ENCODE measurements around the gene CNBD2.

DNA sequence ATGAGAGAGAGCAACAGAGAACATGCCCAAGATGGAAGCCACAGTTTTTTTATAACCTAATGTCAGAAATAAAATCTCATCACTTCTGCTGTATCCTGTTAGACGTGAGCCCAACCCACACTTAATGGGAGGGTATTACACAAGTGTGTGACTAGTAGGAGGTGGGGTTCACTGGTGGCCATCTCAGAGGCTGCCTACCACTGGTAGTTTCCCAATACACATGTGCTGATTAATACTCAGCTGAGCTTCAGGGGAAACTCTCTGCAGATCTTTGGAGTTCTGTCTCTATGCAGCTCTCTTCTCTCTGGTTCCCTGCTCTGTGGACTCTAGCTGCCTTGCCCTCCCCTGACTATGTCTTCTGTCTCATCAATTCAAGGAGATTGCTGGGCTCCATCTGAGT, 35.7 kb downstream of the CNBD2 start:
- TF ChIP-seq, protein P1, sequence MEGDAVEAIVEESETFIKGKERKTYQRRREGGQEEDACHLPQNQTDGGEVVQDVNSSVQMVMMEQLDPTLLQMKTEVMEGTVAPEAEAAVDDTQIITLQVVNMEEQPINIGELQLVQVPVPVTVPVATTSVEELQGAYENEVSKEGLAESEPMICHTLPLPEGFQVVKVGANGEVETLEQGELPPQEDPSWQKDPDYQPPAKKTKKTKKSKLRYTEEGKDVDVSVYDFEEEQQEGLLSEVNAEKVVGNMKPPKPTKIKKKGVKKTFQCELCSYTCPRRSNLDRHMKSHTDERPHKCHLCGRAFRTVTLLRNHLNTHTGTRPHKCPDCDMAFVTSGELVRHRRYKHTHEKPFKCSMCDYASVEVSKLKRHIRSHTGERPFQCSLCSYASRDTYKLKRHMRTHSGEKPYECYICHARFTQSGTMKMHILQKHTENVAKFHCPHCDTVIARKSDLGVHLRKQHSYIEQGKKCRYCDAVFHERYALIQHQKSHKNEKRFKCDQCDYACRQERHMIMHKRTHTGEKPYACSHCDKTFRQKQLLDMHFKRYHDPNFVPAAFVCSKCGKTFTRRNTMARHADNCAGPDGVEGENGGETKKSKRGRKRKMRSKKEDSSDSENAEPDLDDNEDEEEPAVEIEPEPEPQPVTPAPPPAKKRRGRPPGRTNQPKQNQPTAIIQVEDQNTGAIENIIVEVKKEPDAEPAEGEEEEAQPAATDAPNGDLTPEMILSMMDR (IDR thresholded peaks at IDR 0.05) = no peak
- no peak for TF ChIP-seq POLR2A (IDR thresholded peaks at IDR 0.05)

Measured in adrenal gland (tissue), 5 donors.